Neural cell (in vitro differentiated cells): Measurements from ENCODE around the gene DMXL1. TPM values are rescaled to one million over a fixed set of nuclear protein-coding genes. Genes with fewer than 3 reads are reported as not detected.
A peak's percentile ranks its signal among the peaks of the same experiment; 100 is the strongest.

Experiments
- H2AFZ ChIP-seq: fragments of 200-600, 300-800 bp; sonication (generic), shearing (Covaris generic); 2 replicates; pipeline ENCODE4 v1.6.0; 2014; ENCODE audit warnings: low read depth, mild to moderate bottlenecking, antibody characterized with exemption, low read length, moderate library complexity
- H3F3A ChIP-seq: fragments of 200-600 bp; shearing (Covaris generic); 2 replicates; pipeline ENCODE4 v1.6.1; 2016; ENCODE audit warnings: mild to moderate bottlenecking, moderate library complexity, mixed read lengths, antibody characterized with exemption, low read length; ENCODE audit not compliant: insufficient read depth, poor library complexity, severe bottlenecking
- H3K27ac ChIP-seq: fragments of 200-600, 300-800 bp; sonication (generic), shearing (Covaris generic); 2 replicates; pipeline ENCODE4 v1.5.1; 2014; ENCODE audit warnings: mild to moderate bottlenecking, low read length, moderate library complexity
- H3K27me3 ChIP-seq: fragments of 300-800, 200-600 bp; sonication (generic), shearing (Covaris generic); 2 replicates; pipeline ENCODE4 v1.6.0; 2014; ENCODE audit warnings: mild to moderate bottlenecking, low read depth, low read length, moderate library complexity; ENCODE audit not compliant: insufficient read depth
- H3K36me3 ChIP-seq: fragments of 300-800, 200-600 bp; sonication (generic), shearing (Covaris generic); 2 replicates; pipeline ENCODE4 v1.5.1; 2014; ENCODE audit warnings: mild to moderate bottlenecking, antibody characterized with exemption, low read length, moderate library complexity; ENCODE audit not compliant: insufficient read depth
- H3K4me2 ChIP-seq: fragments of 300-800, 200-600 bp; sonication (generic), shearing (Covaris generic); 2 replicates; pipeline ENCODE4 v1.6.0; 2014; ENCODE audit warnings: mild to moderate bottlenecking, low read length
- H3K4me3 ChIP-seq: fragments of 300-800, 200-600 bp; sonication (generic), shearing (Covaris generic); 2 replicates; pipeline ENCODE4 v1.5.1; 2014; ENCODE audit warnings: mild to moderate bottlenecking, low read length, moderate library complexity
- H3K79me2 ChIP-seq: fragments of 200-600 bp; shearing (Covaris generic); replicated peaks from 2 replicates; pipeline ENCODE4 v1.6.0; 2014; ENCODE audit warnings: mild to moderate bottlenecking, low read length, moderate library complexity; ENCODE audit not compliant: insufficient read depth
- H3K9ac ChIP-seq: fragments of 300-800, 200-600 bp; sonication (generic), shearing (Covaris generic); 2 replicates; pipeline ENCODE4 v1.6.1; 2016; ENCODE audit warnings: mild to moderate bottlenecking, low read length, mixed read lengths
- H3K9me2 ChIP-seq: fragments of 200-600 bp; shearing (Covaris generic); 2 replicates; pipeline ENCODE4 v1.6.1; 2016; ENCODE audit warnings: mild to moderate bottlenecking, low read length, mixed read lengths; ENCODE audit not compliant: insufficient read depth
- H3K9me3 ChIP-seq: fragments of 200-600, 300-800 bp; sonication (generic), shearing (Covaris generic); 2 replicates; pipeline ENCODE4 v1.6.1; 2016; ENCODE audit warnings: mild to moderate bottlenecking, mixed run types, low read length, moderate library complexity, mixed read lengths
- H4K20me1 ChIP-seq: fragments of 200-600 bp; shearing (Covaris generic); 2 replicates; pipeline ENCODE4 v1.6.1; 2016; ENCODE audit warnings: mild to moderate bottlenecking, mixed run types; ENCODE audit not compliant: insufficient read depth
- CTCF ChIP-seq: fragments of 450-650 bp; IDR thresholded peaks from 2 replicates; pipeline ENCODE4 v1.5.1; 2014; ENCODE audit warnings: antibody characterized with exemption, mild to moderate bottlenecking, moderate library complexity; ENCODE audit not compliant: poor library complexity, severe bottlenecking
- EP300 ChIP-seq: fragments of 450-650 bp; conservative IDR thresholded peaks from 2 replicates; pipeline ENCODE4 v1.6.1; 2014; ENCODE audit warnings: antibody characterized with exemption, mild to moderate bottlenecking, moderate library complexity; ENCODE audit not compliant: poor library complexity, severe bottlenecking
- EZH2 ChIP-seq: fragments of 200-600, 300-800 bp; shearing (Covaris generic), sonication (generic); IDR thresholded peaks from 2 replicates; pipeline ENCODE4 v1.6.1; 2014; ENCODE audit warnings: antibody characterized with exemption, low read length, borderline replicate concordance, mild to moderate bottlenecking; ENCODE audit not compliant: insufficient read depth, poor library complexity, severe bottlenecking
- MXI1 ChIP-seq: fragments of 450-650 bp; conservative IDR thresholded peaks from 2 replicates; pipeline ENCODE4 v1.6.1; 2014; ENCODE audit warnings: antibody characterized with exemption, mild to moderate bottlenecking; ENCODE audit not compliant: poor library complexity, severe bottlenecking
- POLR2AphosphoS5 ChIP-seq: IDR thresholded peaks from 2 replicates; pipeline ENCODE4 v1.6.1; 2012
- RAD21 ChIP-seq: fragments of 450-650 bp; conservative IDR thresholded peaks from 2 replicates; pipeline ENCODE4 v1.6.1; 2014; ENCODE audit warnings: antibody characterized with exemption, mild to moderate bottlenecking, moderate library complexity
- SMC3 ChIP-seq: fragments of 450-650 bp; conservative IDR thresholded peaks from 2 replicates; pipeline ENCODE4 v1.6.1; 2014; ENCODE audit warnings: antibody characterized with exemption, mild to moderate bottlenecking, moderate library complexity; ENCODE audit not compliant: poor library complexity
- TAF1 ChIP-seq: IDR thresholded peaks from 2 replicates; pipeline ENCODE4 v1.6.1; 2012; ENCODE audit warnings: low read depth
- polyA plus RNA-seq: library from polyadenylated mRNA; depleted of rRNA; stranded (reverse); fragments of >200 nt; gene quantifications from 2 replicates; pipeline ENCODE4 v1.2.3, GENCODE V29; 2014
- TF ChIP-seq, protein P1 (sequence below): IDR thresholded peaks from 2 replicates; pipeline ENCODE4 v1.6.1; 2012; ENCODE audit warnings: borderline replicate concordance

The DMXL1 gene
- polyA plus RNA-seq, 1 donor from 2014 or later = 46.9 TPM

- Histone ChIP-seq H3K36me3 (no peaks in the 10 kb centered on the region), H4K20me1 (no peaks in the 10 kb centered on the region), H3K4me2 (no peak overlapping the region), H3K79me2 (no peaks in the 10 kb centered on the region), H3K9ac (no peak overlapping the region), H3K27me3 (peaks cover 7% of the 10 kb centered on the region), H2AFZ (no peak overlapping the region), H3K9me3 (no peaks in the 10 kb centered on the region), H3K4me3 (no peak overlapping the region), H3K9me2 (no peaks in the 10 kb centered on the region), H3F3A (no peaks in the 10 kb centered on the region), H3K27ac (no peak overlapping the region)
- no peak for TF ChIP-seq SMC3
- no peak for TF ChIP-seq MXI1
- no peak for TF ChIP-seq CTCF
- TF ChIP-seq TAF1 = no peak
- TF ChIP-seq POLR2AphosphoS5 = no peak
- no peak for TF ChIP-seq EZH2
- no peak for TF ChIP-seq RAD21
- TF ChIP-seq EP300 = no peak
- TF ChIP-seq, protein P1, sequence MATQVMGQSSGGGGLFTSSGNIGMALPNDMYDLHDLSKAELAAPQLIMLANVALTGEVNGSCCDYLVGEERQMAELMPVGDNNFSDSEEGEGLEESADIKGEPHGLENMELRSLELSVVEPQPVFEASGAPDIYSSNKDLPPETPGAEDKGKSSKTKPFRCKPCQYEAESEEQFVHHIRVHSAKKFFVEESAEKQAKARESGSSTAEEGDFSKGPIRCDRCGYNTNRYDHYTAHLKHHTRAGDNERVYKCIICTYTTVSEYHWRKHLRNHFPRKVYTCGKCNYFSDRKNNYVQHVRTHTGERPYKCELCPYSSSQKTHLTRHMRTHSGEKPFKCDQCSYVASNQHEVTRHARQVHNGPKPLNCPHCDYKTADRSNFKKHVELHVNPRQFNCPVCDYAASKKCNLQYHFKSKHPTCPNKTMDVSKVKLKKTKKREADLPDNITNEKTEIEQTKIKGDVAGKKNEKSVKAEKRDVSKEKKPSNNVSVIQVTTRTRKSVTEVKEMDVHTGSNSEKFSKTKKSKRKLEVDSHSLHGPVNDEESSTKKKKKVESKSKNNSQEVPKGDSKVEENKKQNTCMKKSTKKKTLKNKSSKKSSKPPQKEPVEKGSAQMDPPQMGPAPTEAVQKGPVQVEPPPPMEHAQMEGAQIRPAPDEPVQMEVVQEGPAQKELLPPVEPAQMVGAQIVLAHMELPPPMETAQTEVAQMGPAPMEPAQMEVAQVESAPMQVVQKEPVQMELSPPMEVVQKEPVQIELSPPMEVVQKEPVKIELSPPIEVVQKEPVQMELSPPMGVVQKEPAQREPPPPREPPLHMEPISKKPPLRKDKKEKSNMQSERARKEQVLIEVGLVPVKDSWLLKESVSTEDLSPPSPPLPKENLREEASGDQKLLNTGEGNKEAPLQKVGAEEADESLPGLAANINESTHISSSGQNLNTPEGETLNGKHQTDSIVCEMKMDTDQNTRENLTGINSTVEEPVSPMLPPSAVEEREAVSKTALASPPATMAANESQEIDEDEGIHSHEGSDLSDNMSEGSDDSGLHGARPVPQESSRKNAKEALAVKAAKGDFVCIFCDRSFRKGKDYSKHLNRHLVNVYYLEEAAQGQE = no peak
Measured at GRCh38 chr5:119264186-119264585, 193.3 kb downstream of the DMXL1 start.

DNA sequence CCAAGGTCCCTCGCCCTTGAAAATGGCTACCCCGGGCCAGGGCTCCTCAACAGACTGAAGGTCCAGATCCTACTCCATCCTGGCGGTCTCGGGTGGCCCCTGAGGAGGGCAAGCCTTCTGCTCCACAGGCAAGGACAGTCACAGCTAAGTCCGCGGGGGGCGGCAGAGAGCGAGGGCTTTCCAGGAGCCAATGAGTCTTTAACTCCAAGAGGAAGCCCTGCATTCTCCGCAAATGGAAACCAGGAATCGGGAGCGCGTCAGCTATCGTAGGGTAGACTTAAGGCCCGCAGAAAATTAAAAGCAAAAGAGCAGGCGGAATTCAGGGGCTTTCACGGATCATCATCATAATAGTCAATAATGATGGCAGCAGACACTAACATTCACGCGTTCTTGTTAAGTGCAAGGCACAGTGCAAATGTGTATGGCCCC is 197.1 kb downstream of the DMXL1 start:
- H3K9ac ChIP-seq = peak overlapping the region; percentile 65

More for the DNA sequence above, 197.1 kb downstream of the DMXL1 start:
- no peaks in the 10 kb centered on the region for H3K9me2 ChIP-seq
- H3K36me3 ChIP-seq = no peaks in the 10 kb centered on the region
- no peaks in the 10 kb centered on the region for H3F3A ChIP-seq
- H3K27ac ChIP-seq = peak overlapping the region; percentile 36
- no peaks in the 10 kb centered on the region for H3K79me2 ChIP-seq
- peak overlapping the region; percentile 62 for H2AFZ ChIP-seq
- peaks cover 10% of the 10 kb centered on the region for H3K27me3 ChIP-seq
- no peaks in the 10 kb centered on the region for H4K20me1 ChIP-seq
- H3K4me3 ChIP-seq = peak overlapping the region; percentile 90
- TF ChIP-seq EP300 = peak; percentile 6
- TF ChIP-seq RAD21 = peak; percentile 11
- TF ChIP-seq TAF1 = peak; percentile 6
- no peak for TF ChIP-seq POLR2AphosphoS5
- no peak for TF ChIP-seq EZH2
- TF ChIP-seq SMC3 = no peak
- TF ChIP-seq, protein P1 = peak; percentile 5
- TF ChIP-seq MXI1 = no peak
- peak; percentile 82 for TF ChIP-seq CTCF
- H3K9me3 ChIP-seq = no peaks in the 10 kb centered on the region
- H3K4me2 ChIP-seq = no peak overlapping the region
